Endothelial cell of umbilical vein (primary cell): ENCODE results near the gene NKD1. TPM values are rescaled to one million over a fixed set of nuclear protein-coding genes. Genes with fewer than 3 reads are reported as not detected.

Source experiments
- BruUV-seq: library from RNA; stranded (reverse); fragments of 400-500 nt; replicated peaks from 2 replicates; lab custom pipeline; 2021; lab: Mats Ljungman, UMichigan
- CTCF ChIA-PET: fragments of 300-600, 350-600 bp; sonication (Branson Sonifier 250); formaldehyde crosslinking; loops from one replicate; lab custom pipeline; 2021; ENCODE audit warnings: antibody characterized with exemption, inconsistent platforms; lab: Charles Lee
- POLR2A ChIA-PET: fragments of 300-600, 350-600 bp; sonication (Branson Sonifier 250); formaldehyde crosslinking; loops from one replicate; lab custom pipeline; 2021; ENCODE audit warnings: antibody characterized with exemption, inconsistent platforms; lab: Charles Lee
- DNase-seq: peaks from one replicate; pipeline ENCODE4 v3.0.0-alpha.2; 2011; ENCODE audit warnings: low read depth, low spot score
- FAIRE-seq: peaks from 2 replicates; lab custom pipeline; 2011; peaks lifted over from hg19 to GRCh38; lab: Jason Lieb, UNC
- H2AFZ ChIP-seq: 2 replicates; pipeline ENCODE4 v1.6.0; 2012; ENCODE audit warnings: low read depth, low read length, control low read depth, inconsistent platforms
- H3K27ac ChIP-seq: 2 replicates; pipeline ENCODE4 v1.5.1; 2011; ENCODE audit warnings: low read depth, mild to moderate bottlenecking, control low read depth, low read length, moderate library complexity; ENCODE audit not compliant: insufficient read depth
- H3K27me3 ChIP-seq, 2 experiments: 2 replicates each; pipeline versions ENCODE4 v1.6.0 to v1.6.1; 2011; ENCODE audit warnings: low read length in 2 of 2, mixed read lengths in 1 of 2; ENCODE audit not compliant: control insufficient read depth in 2 of 2, insufficient read depth in 2 of 2
- H3K36me3 ChIP-seq, 2 experiments: 2 replicates in 1 of 2; 3 replicates in 1 of 2; pipeline ENCODE4 v1.5.1; 2011; ENCODE audit warnings: low read length in 2 of 2, mild to moderate bottlenecking in 1 of 2, moderate library complexity in 1 of 2; ENCODE audit not compliant: control insufficient read depth in 2 of 2, insufficient read depth in 2 of 2; ENCODE audit errors: extremely low read depth in 1 of 2
- H3K4me1 ChIP-seq: 3 replicates; pipeline ENCODE4 v1.5.1; 2011; ENCODE audit warnings: mild to moderate bottlenecking, low read length; ENCODE audit not compliant: control insufficient read depth, insufficient read depth; ENCODE audit errors: extremely low read depth
- H3K4me2 ChIP-seq: 2 replicates; pipeline ENCODE4 v1.6.1; 2011; ENCODE audit warnings: low read length, control low read depth, mixed read lengths; ENCODE audit not compliant: insufficient read depth
- H3K4me3 ChIP-seq, 3 experiments: fragments of 200-600 bp in 1 of 3; sonication (generic), shearing (Covaris generic) in 1 of 3; replicated peaks in 1 of 3; 2 replicates each; pipeline ENCODE4 v1.5.1; 2011 to 2016; ENCODE audit warnings: control low read depth in 3 of 3, low read length in 3 of 3, mild to moderate bottlenecking in 2 of 3, inconsistent platforms in 1 of 3, low read depth in 1 of 3, moderate library complexity in 1 of 3; ENCODE audit not compliant: insufficient read depth in 1 of 3
- H3K79me2 ChIP-seq: 2 replicates; pipeline ENCODE4 v1.6.0; 2012; ENCODE audit warnings: low read length, inconsistent platforms; ENCODE audit not compliant: control insufficient read depth, insufficient read depth
- H3K9ac ChIP-seq: replicated peaks from 2 replicates; pipeline ENCODE3; 2011; ENCODE audit warnings: low read length, control low read depth; ENCODE audit not compliant: insufficient read depth; ENCODE audit errors: extremely low read depth
- H3K9me1 ChIP-seq: replicated peaks from 3 replicates; pipeline ENCODE4 v1.6.0; 2011; ENCODE audit warnings: mild to moderate bottlenecking, low read length; ENCODE audit not compliant: control insufficient read depth, insufficient read depth; ENCODE audit errors: extremely low read depth
- H3K9me3 ChIP-seq: replicated peaks from 2 replicates; pipeline ENCODE4 v1.5.1; 2012; ENCODE audit warnings: low read length, inconsistent platforms; ENCODE audit not compliant: control insufficient read depth, insufficient read depth
- H4K20me1 ChIP-seq: replicated peaks from 2 replicates; pipeline ENCODE3; 2011; ENCODE audit warnings: mild to moderate bottlenecking, low read length; ENCODE audit not compliant: control insufficient read depth, insufficient read depth; ENCODE audit errors: extremely low read depth
- CTCF ChIP-seq, 2 donors: IDR thresholded peaks; 1 replicate in 1 of 2; 2 replicates in 1 of 2; pipeline ENCODE4 v1.5.1; 2011; ENCODE audit warnings: low read length in 2 of 2, mild to moderate bottlenecking in 2 of 2, moderate library complexity in 2 of 2, control low read depth in 1 of 2, inconsistent platforms in 1 of 2, low read depth in 1 of 2; ENCODE audit not compliant: insufficient read depth in 1 of 2; ENCODE audit errors: extremely low read depth in 1 of 2
- EZH2 ChIP-seq: IDR thresholded peaks from 2 replicates; pipeline ENCODE4 v1.6.1; 2012; ENCODE audit warnings: borderline replicate concordance, low read depth, mild to moderate bottlenecking, moderate library complexity, low read length, inconsistent platforms; ENCODE audit not compliant: severe bottlenecking
- FOS ChIP-seq: IDR thresholded peaks from 2 replicates; pipeline ENCODE4 v1.6.1; 2011; ENCODE audit warnings: mild to moderate bottlenecking, low read length, moderate library complexity, borderline replicate concordance; ENCODE audit not compliant: insufficient read depth
- GATA2 ChIP-seq: IDR thresholded peaks from 2 replicates; pipeline ENCODE4 v1.7.0; 2011; ENCODE audit warnings: low read depth, mild to moderate bottlenecking, moderate library complexity, mixed read lengths, low read length; ENCODE audit not compliant: insufficient read length, insufficient read depth
- JUN ChIP-seq: IDR thresholded peaks from 2 replicates; pipeline ENCODE4 v1.6.1; 2011; ENCODE audit warnings: borderline replicate concordance, low read depth; ENCODE audit not compliant: insufficient read length, insufficient read depth
- MAX ChIP-seq: IDR thresholded peaks from 2 replicates; pipeline ENCODE4 v1.6.1; 2011; ENCODE audit not compliant: insufficient read depth, insufficient read length
- MYC ChIP-seq: IDR thresholded peaks from one replicate; pipeline ENCODE4 v1.6.1; 2011; ENCODE audit warnings: mild to moderate bottlenecking, low read depth, low read length
- POLR2A ChIP-seq: IDR thresholded peaks from 2 replicates; pipeline ENCODE4 v1.6.1; 2012; ENCODE audit warnings: low read depth, mild to moderate bottlenecking, control low read depth, low read length
- POLR2AphosphoS5 ChIP-seq: IDR thresholded peaks from 2 replicates; pipeline ENCODE4 v1.6.1; 2012; ENCODE audit warnings: low read depth, mild to moderate bottlenecking, control low read depth, low read length, moderate library complexity; ENCODE audit not compliant: insufficient read depth
- dilution Hi-C: fragments of 300-500 bp; cut with MboI; formaldehyde crosslinking; loops from one replicate; pipeline ENCODE4 v1.15.0; 2019; ENCODE audit warnings: low sequenced_read_pairs; ENCODE audit not compliant: extremely low pct_ligation_motif_present
- intact Hi-C: fragments of 100-400 bp; cut with micrococcal nuclease; formaldehyde crosslinking; loops from one replicate; pipeline ENCODE4 v1.10.0; 2022
- polyA plus RNA-seq, 4 experiments: library from polyadenylated mRNA; depleted of rRNA in 3 of 4; stranded (reverse) in 3 of 4; unstranded in 1 of 4; fragments of >200 nt; gene quantifications; 2 replicates each; pipeline versions ENCODE4 v1.2.1 to v1.2.3, GENCODE V29; 2011 to 2012; ENCODE audit warnings: missing spikeins in 1 of 4
- total RNA-seq: library from RNA; stranded (reverse); gene quantifications from 2 replicates; pipeline ENCODE4 v1.2.3, GENCODE V29; 2021

Gene NKD1
- total and polyA plus RNA-seq, 2 donors (not counting 3 experiments of a cell fraction or from before 2014, with no cell fraction given), result not detected

GRCh38 chr16:50501251-50501650 lies 46.9 kb upstream of the NKD1 start:
- Histone ChIP-seq H3K27ac (no peak overlapping the region), H3K4me2 (no peak overlapping the region), H3K36me3 (no peaks in the 10 kb centered on the region), H3K27me3 (no peaks in the 10 kb centered on the region), H2AFZ (no peak overlapping the region), H3K9me1 (no peaks in the 10 kb centered on the region), H3K4me3 (no peak overlapping the region), H3K79me2 (no peaks in the 10 kb centered on the region), H3K9me3 (no peaks in the 10 kb centered on the region), H4K20me1 (no peaks in the 10 kb centered on the region), H3K9ac (no peak overlapping the region), H3K4me1 (no peaks in the 10 kb centered on the region)
- no TSS peak for BruUV-seq
- FAIRE-seq (no peak), DNase-seq (no peak)
- ChIA-PET CTCF (interaction anchor here (1.1 to 1.2 kb wide), 2 partner anchors 13 to 146 kb away, joined by 3 to 4 read pairs; no protein-coding TSS in a partner anchor), POLR2A (no interaction called here)
- intact Hi-C loops (no loop called here), dilution Hi-C loops (no loop called here)
- TF ChIP-seq GATA2 (no peak), POLR2A (no peak), MYC (no peak), POLR2AphosphoS5 (no peak), MAX (no peak), CTCF (IDR thresholded peaks at IDR 0.05; ENCODE audit: extremely low read depth in 1 of 2, insufficient read depth in 1 of 2, low read depth in 1 of 2, low read length in 2 of 2) (no peak), FOS (no peak), JUN (no peak), EZH2 (no peak)
